WTC11 (cell line): ENCODE measurements around the gene KNG1. TPM values are rescaled to one million over a fixed set of nuclear protein-coding genes. Genes with fewer than 3 reads are reported as not detected.

Experiments used
- ATAC-seq: fragments of 200-7000 bp; cut with Tn5 transposase; 2 replicates; pipeline ENCODE4 v1.10.0; 2021; ENCODE audit warnings: mild to moderate bottlenecking, moderate library complexity
- CTCF ChIA-PET: fragments of 300-600 bp; sonication (Branson Sonifier 250); formaldehyde crosslinking; loops from one replicate; lab custom pipeline; 2021; ENCODE audit warnings: antibody characterized with exemption; lab: Charles Lee
- POLR2A ChIA-PET: fragments of 350-600 bp; sonication (Branson Sonifier 250); formaldehyde crosslinking; loops from one replicate; lab custom pipeline; 2021; ENCODE audit warnings: antibody characterized with exemption; lab: Charles Lee
- DNase-seq: peaks from one replicate; pipeline ENCODE4 v3.0.0; 2021; ENCODE audit warnings: low spot score
- H3K27ac Mint-ChIP-seq: 2 replicates; pipeline ENCODE4 v1.8.0; 2021; ENCODE audit warnings: mixed read lengths
- H3K27me3 Mint-ChIP-seq: 2 replicates; pipeline ENCODE4 v1.8.0; 2021; ENCODE audit warnings: low read depth, mild to moderate bottlenecking, moderate library complexity, mixed read lengths
- H3K36me3 Mint-ChIP-seq: 2 replicates; pipeline ENCODE4 v1.8.0; 2021; ENCODE audit warnings: mixed read lengths
- H3K4me1 Mint-ChIP-seq: 2 replicates; pipeline ENCODE4 v1.8.0; 2022; ENCODE audit warnings: mixed read lengths
- H3K4me3 Mint-ChIP-seq: 2 replicates; pipeline ENCODE4 v1.8.0; 2021; ENCODE audit warnings: mild to moderate bottlenecking, moderate library complexity, mixed read lengths
- H3K9me3 Mint-ChIP-seq: 2 replicates; pipeline ENCODE4 v1.8.0; 2021; ENCODE audit warnings: mixed read lengths
- ATF2 ChIP-seq: sonication (generic); formaldehyde crosslinking; IDR thresholded peaks from 2 replicates; pipeline ENCODE4 v1.8.1; 2022; ENCODE audit warnings: low read depth, missing genetic modification reagents, borderline replicate concordance
- CREB1 ChIP-seq: sonication (generic); formaldehyde crosslinking; IDR thresholded peaks from 2 replicates; pipeline ENCODE4 v1.8.0; 2023; ENCODE audit warnings: mild to moderate bottlenecking, missing genetic modification reagents
- CTCF ChIP-seq: fragments of 200-600 bp; IDR thresholded peaks from 2 replicates; pipeline ENCODE4 v1.8.0; 2022; ENCODE audit warnings: antibody characterized with exemption
- EMX1 ChIP-seq: fragments of 250-450 bp; sonication (Bioruptor Pico); IDR thresholded peaks from 2 replicates; pipeline ENCODE4 v1.8.0; 2021; ENCODE audit warnings: mild to moderate bottlenecking
- ESRRA ChIP-seq: sonication (generic); formaldehyde crosslinking; IDR thresholded peaks from 2 replicates; pipeline ENCODE4 v1.8.1; 2022; ENCODE audit warnings: mild to moderate bottlenecking, missing genetic modification reagents, borderline replicate concordance
- ETV6 ChIP-seq: sonication (generic); formaldehyde crosslinking; IDR thresholded peaks from 2 replicates; pipeline ENCODE4 v1.8.1; 2022; ENCODE audit warnings: mild to moderate bottlenecking, missing genetic modification reagents
- FOXJ3 ChIP-seq: sonication (generic); formaldehyde crosslinking; IDR thresholded peaks from 2 replicates; pipeline ENCODE4 v1.9.0; 2021; ENCODE audit warnings: missing genetic modification reagents, mild to moderate bottlenecking, borderline replicate concordance
- FOXP4 ChIP-seq: sonication (generic); formaldehyde crosslinking; IDR thresholded peaks from 2 replicates; pipeline ENCODE4 v1.8.0; 2022; ENCODE audit warnings: mild to moderate bottlenecking, missing genetic modification reagents
- GABPB1 ChIP-seq: sonication (generic); formaldehyde crosslinking; IDR thresholded peaks from 2 replicates; pipeline ENCODE4 v1.8.1; 2023; ENCODE audit warnings: mild to moderate bottlenecking, missing genetic modification reagents
- NFYB ChIP-seq: sonication (generic); formaldehyde crosslinking; conservative IDR thresholded peaks from 2 replicates; pipeline ENCODE4 v1.8.0; 2022; ENCODE audit warnings: low read depth, missing genetic modification reagents
- PREB ChIP-seq: sonication (generic); formaldehyde crosslinking; IDR thresholded peaks from 2 replicates; pipeline ENCODE4 v1.8.1; 2022; ENCODE audit warnings: mild to moderate bottlenecking, missing genetic modification reagents, moderate library complexity, borderline replicate concordance
- ZMAT4 ChIP-seq: fragments of 250-450 bp; sonication (Bioruptor Pico); IDR thresholded peaks from 2 replicates; pipeline ENCODE4 v1.9.0; 2021; ENCODE audit warnings: mild to moderate bottlenecking
- ZNF396 ChIP-seq: fragments of 250-450 bp; sonication (Bioruptor Pico); IDR thresholded peaks from 2 replicates; pipeline ENCODE4 v1.8.0; 2021; ENCODE audit warnings: mild to moderate bottlenecking, moderate library complexity, borderline replicate concordance
- total RNA-seq: library from RNA; stranded (reverse); gene quantifications from 3 replicates; pipeline ENCODE4 v1.2.3, GENCODE V29; 2021
- TF ChIP-seq, protein P1 (sequence below): sonication (generic); formaldehyde crosslinking; IDR thresholded peaks from 2 replicates; pipeline ENCODE4 v1.8.0; 2022; ENCODE audit warnings: missing genetic modification reagents

KNG1 gene
- total RNA-seq, 1 experiment from 2014 or later, result 0.13 TPM

- TF ChIP-seq ATF2, result no peak
- TF ChIP-seq ZNF396 (CRISPR knock-in tag), result no peak
- TF ChIP-seq FOXJ3, result no peak
- TF ChIP-seq CTCF, result no peak
- TF ChIP-seq ESRRA (CRISPR knock-in tag), result no peak
- no peak for TF ChIP-seq NFYB (CRISPR knock-in tag)
Observed at GRCh38 chr3:186760141-186760833, 43.1 kb downstream of the KNG1 start (continued).

DNA sequence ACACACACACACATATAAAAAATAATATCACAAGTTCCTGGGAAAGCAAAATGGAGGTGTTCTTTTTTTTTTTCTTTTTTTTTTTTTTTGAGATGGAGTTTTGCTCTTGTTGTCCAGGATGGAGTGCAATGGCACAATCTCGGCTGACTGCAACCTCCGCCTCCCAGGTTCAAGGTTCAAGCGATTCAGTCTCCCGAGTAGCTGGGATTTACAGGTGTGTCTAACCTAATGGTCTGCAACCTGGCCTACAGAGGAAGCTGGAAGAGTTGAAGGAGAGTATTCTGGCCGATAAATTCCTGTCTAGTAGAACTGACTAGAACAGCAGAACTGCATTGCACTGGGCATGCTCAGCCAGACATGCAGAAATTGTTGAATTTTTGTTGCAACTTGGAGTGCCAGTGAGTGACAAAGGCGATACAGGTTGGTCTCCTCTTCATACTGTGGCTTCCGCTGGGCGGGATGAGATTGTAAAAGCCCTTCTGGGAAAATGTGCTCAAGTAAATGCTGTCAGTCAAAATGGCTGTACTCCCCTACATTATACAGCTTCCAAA lies 43.8 kb downstream of the KNG1 start:
- no peak for TF ChIP-seq CREB1
- TF ChIP-seq FOXP4 (CRISPR knock-in tag), result no peak
- TF ChIP-seq EMX1 (CRISPR knock-in tag), result no peak
- Mint-ChIP-seq H3K4me1 (peaks cover 12% of the 10 kb centered on the region), H3K27ac (no peak overlapping the region), H3K27me3 (no peaks in the 10 kb centered on the region; the same call in 1 of the 2 replicates), H3K36me3 (peaks cover 4% of the 10 kb centered on the region), H3K9me3 (peaks cover 6% of the 10 kb centered on the region; the same call in 1 of the 2 replicates), H3K4me3 (no peak overlapping the region)
- no peak for ATAC-seq
- DNase-seq, result no peak
- ChIA-PET CTCF (no interaction called here), POLR2A (no interaction called here)

DNA sequence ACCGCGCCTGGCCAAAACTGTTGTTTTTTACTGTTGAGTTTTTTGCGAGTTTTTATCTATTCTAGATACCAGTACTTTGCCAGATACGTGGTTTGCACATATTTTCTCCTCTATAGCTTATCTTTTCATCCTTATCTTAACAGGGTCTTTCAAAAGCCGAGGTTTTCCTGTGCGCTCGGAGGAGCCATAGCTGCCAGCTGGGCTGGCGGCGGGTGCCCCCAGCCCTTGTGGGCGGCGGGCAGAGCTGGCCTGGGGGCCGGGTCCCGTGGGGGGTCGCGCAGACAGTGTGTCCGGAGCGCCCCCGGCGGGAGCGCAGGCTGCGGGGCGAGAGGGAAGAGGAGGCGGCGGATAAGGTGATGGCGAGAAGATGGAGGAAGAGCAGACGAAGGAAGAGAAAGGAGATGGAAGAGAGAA lies 55.1 kb downstream of the KNG1 start:
- peaks cover 26% of the 10 kb centered on the region for H3K4me1 Mint-ChIP-seq
- DNase-seq, result peak; percentile 20
- ChIA-PET CTCF (interaction anchor here (0.6 to 1.4 kb wide), 7 partner anchors 9 to 393 kb away, joined by 3 to 5 read pairs (median 4); partner anchors contain the start of gene DNAJB11), POLR2A (interaction anchor here (0.6 to 2.6 kb wide), 2 partner anchors 11 to 51 kb away, joined by 4 to 16 read pairs; partner anchors contain the start of gene EIF4A2)
- peaks cover 32% of the 10 kb centered on the region for H3K27me3 Mint-ChIP-seq
- peak; percentile 10 for ATAC-seq
- peak overlapping the region; percentile 57 for H3K4me3 Mint-ChIP-seq
- H3K27ac Mint-ChIP-seq, result no peak overlapping the region
- no peaks in the 10 kb centered on the region for H3K9me3 Mint-ChIP-seq
- TF ChIP-seq ETV6, result no peak
- no peak for TF ChIP-seq PREB (CRISPR knock-in tag)
- TF ChIP-seq, protein P1, sequence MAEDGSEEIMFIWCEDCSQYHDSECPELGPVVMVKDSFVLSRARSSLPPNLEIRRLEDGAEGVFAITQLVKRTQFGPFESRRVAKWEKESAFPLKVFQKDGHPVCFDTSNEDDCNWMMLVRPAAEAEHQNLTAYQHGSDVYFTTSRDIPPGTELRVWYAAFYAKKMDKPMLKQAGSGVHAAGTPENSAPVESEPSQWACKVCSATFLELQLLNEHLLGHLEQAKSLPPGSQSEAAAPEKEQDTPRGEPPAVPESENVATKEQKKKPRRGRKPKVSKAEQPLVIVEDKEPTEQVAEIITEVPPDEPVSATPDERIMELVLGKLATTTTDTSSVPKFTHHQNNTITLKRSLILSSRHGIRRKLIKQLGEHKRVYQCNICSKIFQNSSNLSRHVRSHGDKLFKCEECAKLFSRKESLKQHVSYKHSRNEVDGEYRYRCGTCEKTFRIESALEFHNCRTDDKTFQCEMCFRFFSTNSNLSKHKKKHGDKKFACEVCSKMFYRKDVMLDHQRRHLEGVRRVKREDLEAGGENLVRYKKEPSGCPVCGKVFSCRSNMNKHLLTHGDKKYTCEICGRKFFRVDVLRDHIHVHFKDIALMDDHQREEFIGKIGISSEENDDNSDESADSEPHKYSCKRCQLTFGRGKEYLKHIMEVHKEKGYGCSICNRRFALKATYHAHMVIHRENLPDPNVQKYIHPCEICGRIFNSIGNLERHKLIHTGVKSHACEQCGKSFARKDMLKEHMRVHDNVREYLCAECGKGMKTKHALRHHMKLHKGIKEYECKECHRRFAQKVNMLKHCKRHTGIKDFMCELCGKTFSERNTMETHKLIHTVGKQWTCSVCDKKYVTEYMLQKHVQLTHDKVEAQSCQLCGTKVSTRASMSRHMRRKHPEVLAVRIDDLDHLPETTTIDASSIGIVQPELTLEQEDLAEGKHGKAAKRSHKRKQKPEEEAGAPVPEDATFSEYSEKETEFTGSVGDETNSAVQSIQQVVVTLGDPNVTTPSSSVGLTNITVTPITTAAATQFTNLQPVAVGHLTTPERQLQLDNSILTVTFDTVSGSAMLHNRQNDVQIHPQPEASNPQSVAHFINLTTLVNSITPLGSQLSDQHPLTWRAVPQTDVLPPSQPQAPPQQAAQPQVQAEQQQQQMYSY (CRISPR knock-in tag), result 0 out of 2 replicates have a peak, but pooled peaks have one; percentile 4
- no peak for TF ChIP-seq ZMAT4 (CRISPR knock-in tag)
- no peak for TF ChIP-seq GABPB1
- no peak for TF ChIP-seq FOXJ3
- no peaks in the 10 kb centered on the region for H3K36me3 Mint-ChIP-seq
